Neural progenitor cell (in vitro differentiated cells): ENCODE data around the gene SLC6A17.

ENCODE experiments used
- CTCF ChIP-seq: fragments of 200-600 bp; sonication (generic); IDR thresholded peaks from 2 replicates; pipeline ENCODE4 v1.5.1; 2017; ENCODE audit warnings: antibody characterized with exemption, mild to moderate bottlenecking
- EZH2 ChIP-seq: fragments of 200-600 bp; sonication (generic); IDR thresholded peaks from 2 replicates; pipeline ENCODE4 v1.6.1; 2017; ENCODE audit warnings: antibody characterized with exemption, mild to moderate bottlenecking, moderate library complexity
- EZH2phosphoT487 ChIP-seq: fragments of 200-600 bp; sonication (generic); IDR thresholded peaks from 2 replicates; pipeline ENCODE4 v1.6.1; 2017; ENCODE audit warnings: antibody characterized with exemption

- no peak for TF ChIP-seq CTCF
- no peak for TF ChIP-seq EZH2
- TF ChIP-seq EZH2phosphoT487, result no peak
Observed at GRCh38 chr1:110228869-110229268, 78.6 kb downstream of the SLC6A17 start.
